DOHH2 (cell line): ENCODE measurements around the gene CDCP1.

Experiments
- H3F3A ChIP-seq: fragments of 200-600 bp; sonication (generic), shearing (Covaris generic); 2 replicates; pipeline ENCODE4 v1.6.0; 2016; ENCODE audit warnings: antibody characterized with exemption, mild to moderate bottlenecking; ENCODE audit not compliant: control insufficient read depth, insufficient read depth
- H3K27ac ChIP-seq: fragments of 200-600 bp; sonication (generic); 2 replicates; pipeline ENCODE4 v1.5.1; 2014; ENCODE audit warnings: low read depth, mild to moderate bottlenecking, low read length, moderate library complexity
- H3K27me3 ChIP-seq: fragments of 200-600 bp; sonication (generic); 2 replicates; pipeline ENCODE4 v1.6.1; 2014; ENCODE audit warnings: mild to moderate bottlenecking, low read length, mixed read lengths; ENCODE audit not compliant: control insufficient read depth
- H3K36me3 ChIP-seq: fragments of 200-600 bp; sonication (generic); 2 replicates; pipeline ENCODE4 v1.6.1; 2014; ENCODE audit warnings: mild to moderate bottlenecking, low read length, moderate library complexity, mixed read lengths; ENCODE audit not compliant: control insufficient read depth
- H3K4me1 ChIP-seq: fragments of 200-600 bp; sonication (generic); 2 replicates; pipeline ENCODE4 v1.6.1; 2014; ENCODE audit warnings: mild to moderate bottlenecking, low read length, mixed read lengths; ENCODE audit not compliant: control insufficient read depth
- H3K4me2 ChIP-seq: fragments of 200-600 bp; sonication (generic); 2 replicates; pipeline ENCODE4 v1.6.0; 2014; ENCODE audit warnings: mild to moderate bottlenecking, low read length, moderate library complexity
- H3K4me3 ChIP-seq: fragments of 200-600 bp; sonication (generic); 2 replicates; pipeline ENCODE4 v1.5.1; 2014; ENCODE audit warnings: mild to moderate bottlenecking, low read length, mixed read lengths
- H3K79me2 ChIP-seq: fragments of 200-600 bp; sonication (generic); 2 replicates; pipeline ENCODE4 v1.6.1; 2014; ENCODE audit warnings: mild to moderate bottlenecking, low read length, mixed read lengths; ENCODE audit not compliant: control insufficient read depth
- H3K9me2 ChIP-seq: fragments of 200-600 bp; sonication (generic); replicated peaks from 2 replicates; pipeline ENCODE4 v1.6.1; 2014; ENCODE audit warnings: mild to moderate bottlenecking, low read length, mixed read lengths; ENCODE audit not compliant: control insufficient read depth
- H3K9me3 ChIP-seq: fragments of 200-600 bp; sonication (generic); 2 replicates; pipeline ENCODE4 v1.6.1; 2014; ENCODE audit warnings: antibody characterized with exemption, low read length, mixed read lengths; ENCODE audit not compliant: control insufficient read depth, insufficient read depth
- H4K20me1 ChIP-seq: fragments of 200-600 bp; sonication (generic); 2 replicates; pipeline ENCODE4 v1.6.0; 2014; ENCODE audit warnings: low read depth, mild to moderate bottlenecking, antibody characterized with exemption, low read length, moderate library complexity; ENCODE audit not compliant: control insufficient read depth, insufficient read depth
- EZH2phosphoT487 ChIP-seq: fragments of 200-600 bp; sonication (generic); IDR thresholded peaks from 2 replicates; pipeline ENCODE4 v1.6.1; 2017; ENCODE audit warnings: borderline replicate concordance, mild to moderate bottlenecking, antibody characterized with exemption, low read length, moderate library complexity, mixed read lengths
- TF ChIP-seq, protein P1 (sequence below): fragments of 200-600 bp; sonication (generic); IDR thresholded peaks from one replicate; pipeline ENCODE4 v1.5.1; 2014; ENCODE audit warnings: antibody characterized with exemption, mild to moderate bottlenecking, low read depth, low read length; ENCODE audit not compliant: poor library complexity, severe bottlenecking

Gene CDCP1

DNA sequence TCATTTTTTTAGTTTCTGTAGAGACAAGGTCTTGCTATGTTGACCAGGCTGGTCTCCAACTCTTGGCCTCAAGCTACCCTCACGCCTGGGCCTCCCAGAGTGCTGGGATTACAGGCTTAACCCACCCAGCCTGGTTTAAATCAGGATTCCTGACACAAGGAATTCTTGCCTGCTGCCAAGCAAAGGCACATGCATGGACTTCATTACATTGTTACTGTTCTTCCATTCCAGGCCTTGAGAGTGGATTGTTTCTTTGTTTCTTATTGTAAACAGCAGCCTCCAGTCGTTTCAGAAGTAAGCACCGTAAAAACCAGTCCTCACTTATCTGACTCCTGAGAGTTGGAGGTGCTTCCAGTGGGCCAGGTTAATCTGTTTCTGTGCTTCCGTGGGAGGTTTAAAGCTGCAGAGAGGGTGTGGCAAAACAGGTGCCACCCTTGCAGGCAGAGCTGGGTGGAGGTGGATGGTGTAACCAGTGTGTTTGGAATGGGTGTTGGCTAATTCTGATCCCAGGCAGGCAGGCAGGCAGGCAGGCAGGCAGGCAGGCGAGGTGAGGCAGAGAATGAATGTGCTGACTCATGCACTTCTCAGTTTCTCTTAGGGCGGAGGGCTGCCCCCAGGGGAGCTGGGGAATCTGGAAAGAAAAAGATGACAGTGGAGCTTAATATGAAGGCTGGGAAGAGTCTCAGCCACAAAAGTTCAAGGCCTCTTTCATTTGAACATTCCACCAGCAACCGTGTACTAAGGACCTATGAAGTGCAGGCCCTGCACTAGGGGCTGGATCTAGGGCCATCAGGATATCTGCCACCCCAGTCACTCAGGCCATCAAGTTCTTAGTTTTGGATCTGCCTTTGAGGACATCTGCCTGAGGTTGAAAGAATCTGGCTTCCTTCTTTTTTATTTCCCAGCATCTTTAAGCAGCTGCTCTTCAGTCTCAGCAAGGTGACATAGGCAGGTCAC is 37.0 kb upstream of the CDCP1 start:
- Histone ChIP-seq H3K9me2 (no peaks in the 10 kb centered on the region), H3K27ac (no peak overlapping the region), H3K79me2 (no peaks in the 10 kb centered on the region), H3K4me2 (no peak overlapping the region), H3K4me1 (no peaks in the 10 kb centered on the region), H3F3A (no peaks in the 10 kb centered on the region), H4K20me1 (no peaks in the 10 kb centered on the region), H3K4me3 (no peak overlapping the region), H3K27me3 (peaks cover 3% of the 10 kb centered on the region; the same call in 1 of the 2 replicates), H3K36me3 (no peaks in the 10 kb centered on the region), H3K9me3 (no peaks in the 10 kb centered on the region)
- TF ChIP-seq, protein P1, sequence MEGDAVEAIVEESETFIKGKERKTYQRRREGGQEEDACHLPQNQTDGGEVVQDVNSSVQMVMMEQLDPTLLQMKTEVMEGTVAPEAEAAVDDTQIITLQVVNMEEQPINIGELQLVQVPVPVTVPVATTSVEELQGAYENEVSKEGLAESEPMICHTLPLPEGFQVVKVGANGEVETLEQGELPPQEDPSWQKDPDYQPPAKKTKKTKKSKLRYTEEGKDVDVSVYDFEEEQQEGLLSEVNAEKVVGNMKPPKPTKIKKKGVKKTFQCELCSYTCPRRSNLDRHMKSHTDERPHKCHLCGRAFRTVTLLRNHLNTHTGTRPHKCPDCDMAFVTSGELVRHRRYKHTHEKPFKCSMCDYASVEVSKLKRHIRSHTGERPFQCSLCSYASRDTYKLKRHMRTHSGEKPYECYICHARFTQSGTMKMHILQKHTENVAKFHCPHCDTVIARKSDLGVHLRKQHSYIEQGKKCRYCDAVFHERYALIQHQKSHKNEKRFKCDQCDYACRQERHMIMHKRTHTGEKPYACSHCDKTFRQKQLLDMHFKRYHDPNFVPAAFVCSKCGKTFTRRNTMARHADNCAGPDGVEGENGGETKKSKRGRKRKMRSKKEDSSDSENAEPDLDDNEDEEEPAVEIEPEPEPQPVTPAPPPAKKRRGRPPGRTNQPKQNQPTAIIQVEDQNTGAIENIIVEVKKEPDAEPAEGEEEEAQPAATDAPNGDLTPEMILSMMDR: no peak
- no peak for TF ChIP-seq EZH2phosphoT487

DNA sequence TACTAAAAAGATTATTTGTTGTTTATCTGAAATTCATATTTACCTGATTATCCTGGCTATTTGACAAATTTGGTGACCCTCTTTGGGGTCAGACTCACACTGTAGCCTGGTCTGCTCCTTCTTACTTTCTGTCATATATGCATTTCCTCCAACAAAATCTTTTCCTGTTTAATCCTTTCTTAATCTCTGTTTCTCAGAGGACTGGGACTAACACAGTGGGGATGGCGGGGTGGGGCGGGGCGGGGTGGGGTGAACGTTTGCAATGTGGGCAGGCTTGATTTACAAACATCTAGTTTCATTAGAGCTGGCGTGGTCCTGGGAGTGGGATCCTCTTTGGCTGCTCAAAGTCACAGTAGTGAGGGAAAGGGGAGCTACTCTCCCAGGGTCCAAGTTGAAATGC is 35.3 kb upstream of the CDCP1 start:
- no peak for TF ChIP-seq EZH2phosphoT487
- TF ChIP-seq, protein P1: no peak
- H3K79me2 ChIP-seq: no peaks in the 10 kb centered on the region
- no peak overlapping the region for H3K4me3 ChIP-seq
- H3K9me2 ChIP-seq: no peaks in the 10 kb centered on the region
- no peak overlapping the region for H3K27ac ChIP-seq
- H3K9me3 ChIP-seq: no peaks in the 10 kb centered on the region
- no peak overlapping the region for H3K4me2 ChIP-seq
- no peaks in the 10 kb centered on the region for H3F3A ChIP-seq
- H3K36me3 ChIP-seq: no peaks in the 10 kb centered on the region
- peaks cover 3% of the 10 kb centered on the region; the same call in 1 of the 2 replicates for H3K27me3 ChIP-seq
- no peaks in the 10 kb centered on the region for H4K20me1 ChIP-seq
- H3K4me1 ChIP-seq: no peaks in the 10 kb centered on the region

DNA sequence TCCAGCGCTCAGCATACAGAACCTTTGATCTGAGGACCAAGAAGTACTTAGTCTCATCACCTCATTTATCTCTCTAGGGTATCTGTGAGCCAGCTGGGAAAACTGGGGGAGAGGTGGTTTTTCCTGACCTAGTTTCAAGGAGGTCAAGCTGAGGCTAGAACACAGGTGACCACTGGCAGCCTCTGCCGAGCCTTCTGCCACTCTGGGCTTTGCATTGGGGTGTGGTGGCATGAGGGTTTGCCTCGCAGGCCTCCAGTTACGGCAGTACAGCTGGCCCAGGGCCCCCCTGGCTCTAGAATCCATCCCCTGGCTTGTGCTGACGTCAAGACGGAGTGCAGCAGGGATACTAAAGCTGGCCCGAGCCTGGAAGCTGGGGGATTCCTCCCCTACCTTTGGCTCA is 34.7 kb upstream of the CDCP1 start:
- Histone ChIP-seq H4K20me1 (no peaks in the 10 kb centered on the region), H3K9me2 (no peaks in the 10 kb centered on the region), H3K27me3 (peaks cover 3% of the 10 kb centered on the region; the same call in 1 of the 2 replicates), H3F3A (no peaks in the 10 kb centered on the region), H3K36me3 (no peaks in the 10 kb centered on the region), H3K4me1 (no peaks in the 10 kb centered on the region), H3K79me2 (no peaks in the 10 kb centered on the region), H3K27ac (no peak overlapping the region), H3K4me3 (no peak overlapping the region), H3K4me2 (no peak overlapping the region), H3K9me3 (no peaks in the 10 kb centered on the region)
- TF ChIP-seq, protein P1: no peak
- no peak for TF ChIP-seq EZH2phosphoT487
